H54 (cell line): ENCODE data around the gene TEDDM1.

ENCODE experiments used
- DNase-seq: peaks from one replicate; pipeline ENCODE4 v3.0.0; 2011; ENCODE audit warnings: low spot score, mixed read lengths; ENCODE audit not compliant: insufficient read length
- FAIRE-seq: peaks from 3 replicates; lab custom pipeline; 2011; peaks lifted over from hg19 to GRCh38; lab: Jason Lieb, UNC
- POLR2A ChIP-seq: IDR thresholded peaks from 2 replicates; pipeline ENCODE4 v1.6.1; 2011; ENCODE audit warnings: low read depth, mild to moderate bottlenecking, low read length

The TEDDM1 gene

DNA sequence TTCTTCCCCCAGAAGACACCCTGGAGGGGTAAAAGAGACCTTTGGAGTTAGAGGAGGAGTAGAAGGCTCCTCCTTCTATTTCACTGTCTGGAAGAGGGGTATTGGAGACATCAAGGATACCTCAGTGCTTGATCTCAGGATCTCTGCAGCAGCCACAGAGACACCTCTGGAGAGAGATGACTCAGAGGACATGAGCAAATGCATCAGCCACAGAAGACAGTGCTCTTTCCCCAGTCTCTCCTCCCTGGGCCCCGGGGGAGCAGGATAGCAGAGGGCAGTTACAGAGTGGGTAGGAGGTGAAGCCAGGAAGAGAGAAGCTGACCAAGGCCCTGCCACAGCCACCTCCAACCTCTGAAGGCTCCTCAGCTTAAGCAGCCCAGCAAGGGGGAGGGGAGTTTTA, 15.3 kb upstream of the TEDDM1 start:
- no peak for DNase-seq
- no peak for FAIRE-seq
- no peak for TF ChIP-seq POLR2A

DNA sequence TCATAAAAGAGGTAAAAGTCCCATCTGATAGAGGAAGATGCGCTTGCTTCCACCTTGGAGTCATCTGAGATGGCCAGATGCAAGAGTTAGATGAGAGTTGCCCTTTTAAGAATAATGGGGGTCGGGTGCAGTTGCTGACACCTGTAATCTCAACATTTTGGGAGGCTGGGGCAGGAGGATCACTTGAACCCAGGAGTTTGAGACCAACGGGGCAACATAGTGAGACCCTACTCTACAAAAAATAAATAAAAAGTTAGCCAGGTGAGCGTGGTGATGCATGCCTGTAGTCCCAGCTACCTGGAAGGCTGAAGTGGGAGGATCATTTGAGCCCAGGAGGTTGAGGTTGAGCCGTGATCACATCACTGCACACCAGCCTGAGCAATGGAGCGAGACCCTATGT, 13.5 kb upstream of the TEDDM1 start:
- no peak for TF ChIP-seq POLR2A
- DNase-seq = no peak
- no peak for FAIRE-seq

- no peak for FAIRE-seq
- TF ChIP-seq POLR2A = no peak
- no peak for DNase-seq
Observed at GRCh38 chr1:182413486-182413885, 13.0 kb upstream of the TEDDM1 start.

DNA sequence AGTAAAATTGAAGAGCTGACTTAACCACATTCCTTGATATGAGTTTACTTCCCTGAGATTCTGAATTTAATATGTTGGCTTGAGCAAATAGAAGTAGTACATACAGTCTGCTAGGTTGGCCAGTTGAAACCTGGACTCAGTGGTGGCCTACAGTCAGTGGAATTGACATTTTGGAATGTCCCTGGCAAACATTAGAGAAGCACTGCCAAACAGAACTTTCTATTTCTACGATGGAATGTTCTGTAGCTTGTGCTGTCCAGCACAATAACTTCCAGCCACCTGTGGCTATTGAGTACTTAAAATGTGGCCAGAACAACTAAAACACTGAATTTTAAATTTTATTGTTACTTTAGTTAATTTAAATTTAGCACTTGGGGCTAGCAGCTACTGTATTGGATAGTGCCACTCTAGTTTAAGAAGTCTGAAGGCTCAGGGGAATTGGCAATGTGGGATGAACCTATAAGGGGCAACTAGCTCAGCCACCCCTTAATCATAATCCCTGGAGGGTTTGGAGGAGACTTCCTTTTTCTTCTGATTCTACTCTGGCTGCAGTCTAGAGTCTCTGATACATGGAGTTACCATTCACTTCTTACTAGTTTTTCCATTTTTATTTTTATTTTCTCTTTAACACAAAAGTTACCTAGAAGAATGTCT, 10.3 kb upstream of the TEDDM1 start:
- FAIRE-seq (no peak), DNase-seq (no peak)
- TF ChIP-seq POLR2A = no peak

- no peak for FAIRE-seq
- no peak for TF ChIP-seq POLR2A
- no peak for DNase-seq
Observed at GRCh38 chr1:182410138-182410537, 9.7 kb upstream of the TEDDM1 start.

- no peak for TF ChIP-seq POLR2A
- DNase-seq (no peak), FAIRE-seq (no peak)
Observed at GRCh38 chr1:182408435-182409075, 8.1 kb upstream of the TEDDM1 start.

DNA sequence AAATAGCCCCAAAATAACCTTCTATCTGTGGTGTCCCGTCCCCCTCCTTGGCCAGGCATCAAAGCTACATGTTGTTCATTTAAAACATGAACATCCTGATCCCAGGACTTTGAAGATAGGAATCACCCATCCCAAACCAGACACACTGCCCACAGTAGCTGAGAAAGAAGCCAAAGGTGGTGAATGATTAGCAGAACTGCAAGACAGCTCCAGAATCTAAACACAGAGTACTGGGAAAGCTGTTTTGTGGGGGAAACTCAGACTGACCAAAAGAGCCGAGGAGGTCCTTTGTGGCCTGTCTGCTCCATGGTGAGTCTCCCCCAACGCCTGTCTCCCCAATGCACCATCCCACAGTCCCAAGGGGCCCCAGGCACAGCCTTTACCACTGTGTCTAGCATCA, 7.3 kb upstream of the TEDDM1 start:
- FAIRE-seq (no peak), DNase-seq (no peak)

DNA sequence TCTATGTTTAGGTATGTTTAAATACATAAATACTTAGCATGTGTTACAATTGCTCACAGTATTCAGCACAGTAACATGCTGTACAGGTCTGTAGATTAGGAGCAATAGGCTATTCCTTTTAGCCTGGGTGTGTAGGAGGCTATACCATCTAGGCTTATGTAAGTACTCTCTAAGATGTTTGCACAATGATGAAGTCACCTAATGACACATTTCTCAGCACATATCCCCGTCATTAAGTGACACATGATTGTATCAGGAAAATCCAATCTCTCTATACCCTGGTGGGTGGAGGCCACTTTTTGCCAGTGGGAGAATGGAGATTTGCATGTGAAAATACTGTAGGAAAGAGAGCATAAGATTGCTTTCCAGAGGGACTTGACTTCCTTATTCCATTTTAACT, 5.5 kb upstream of the TEDDM1 start:
- DNase-seq (no peak), FAIRE-seq (no peak)
- TF ChIP-seq POLR2A = no peak

More for the DNA sequence above, 7.3 kb upstream of the TEDDM1 start:
- TF ChIP-seq POLR2A = no peak

DNA sequence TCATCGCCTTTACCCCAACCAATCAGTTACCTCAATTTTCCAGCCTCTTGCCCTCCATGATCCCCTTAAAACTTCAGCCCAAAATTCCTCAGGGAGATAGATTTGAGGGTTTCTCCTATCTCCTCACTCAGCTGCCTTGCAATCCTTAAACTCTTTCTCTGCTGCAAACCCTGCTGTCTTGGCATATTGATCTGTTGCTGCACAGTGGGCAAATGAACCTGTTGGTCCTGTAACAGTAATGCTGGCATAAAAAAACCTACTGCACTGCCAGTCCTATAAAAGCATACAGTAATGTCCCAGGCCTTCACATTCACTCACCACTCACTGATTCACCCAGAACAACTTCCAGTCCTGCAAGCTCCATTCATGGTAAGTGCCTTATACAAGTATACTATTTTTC, 5.1 kb upstream of the TEDDM1 start:
- TF ChIP-seq POLR2A = no peak
- FAIRE-seq (no peak), DNase-seq (no peak)

GRCh38 chr1:182404781-182405180, 4.3 kb upstream of the TEDDM1 start:
- DNase-seq (no peak), FAIRE-seq (no peak)
- no peak for TF ChIP-seq POLR2A

DNA sequence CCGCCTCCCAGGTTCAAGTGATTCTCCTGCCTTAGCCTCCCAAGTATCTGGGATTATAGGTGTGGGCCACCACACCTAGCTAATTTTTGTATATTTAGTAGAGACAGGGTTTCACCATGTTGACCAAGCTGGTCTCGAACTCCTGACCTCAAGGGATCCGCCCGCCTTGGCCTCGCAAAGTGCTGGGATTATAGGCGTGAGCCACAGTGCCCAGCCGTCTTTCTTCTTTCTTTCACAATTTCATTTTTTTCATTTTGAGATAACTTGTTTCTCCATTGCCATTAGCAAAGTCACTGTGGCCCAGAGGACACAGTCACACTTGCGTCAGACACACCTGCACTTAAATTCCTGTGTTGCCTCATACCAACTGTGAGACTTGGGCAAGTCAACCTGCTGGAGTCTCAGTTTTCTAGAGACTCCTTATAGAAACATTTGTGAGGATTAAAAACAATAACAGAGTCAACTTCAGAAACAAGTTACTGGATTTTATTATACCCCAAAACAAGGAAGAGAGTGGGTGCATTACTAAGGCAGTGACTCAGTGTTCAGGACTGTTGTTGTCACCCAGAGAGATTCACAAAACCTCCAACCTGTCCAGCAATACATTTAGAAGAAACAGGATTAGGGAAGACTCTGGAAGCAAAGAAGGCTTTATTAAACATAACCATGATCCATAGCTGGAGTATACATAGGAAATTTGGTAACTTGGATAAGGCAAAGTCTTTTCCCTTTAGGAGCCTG, 2.6 kb downstream of the TEDDM1 start:
- TF ChIP-seq POLR2A = no peak
- no peak for FAIRE-seq
- DNase-seq = no peak

DNA sequence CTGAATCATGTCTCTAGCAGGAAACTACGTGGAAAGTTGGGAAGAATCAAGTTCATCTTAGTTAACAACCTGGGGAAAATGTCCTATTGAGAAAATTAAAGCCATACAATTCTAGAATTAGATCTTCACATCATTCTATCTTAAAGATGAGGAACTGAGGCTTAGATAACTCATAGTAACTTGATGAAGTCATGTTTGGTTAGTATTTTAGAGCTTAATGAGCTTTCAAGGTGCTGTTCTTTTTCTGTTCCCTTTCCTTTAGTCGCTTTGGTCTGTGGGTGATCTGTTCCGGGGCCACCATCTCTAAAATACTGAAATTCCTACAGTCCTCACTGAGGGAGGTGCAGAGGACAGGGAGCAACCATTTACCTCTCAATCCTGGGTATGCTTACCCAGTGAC, 4.6 kb downstream of the TEDDM1 start:
- FAIRE-seq (no peak), DNase-seq (no peak)
- no peak for TF ChIP-seq POLR2A

- no peak for TF ChIP-seq POLR2A
- DNase-seq (no peak), FAIRE-seq (no peak)
Observed at GRCh38 chr1:182394055-182394775, 6.3 kb downstream of the TEDDM1 start.

- FAIRE-seq (no peak), DNase-seq (no peak)
- TF ChIP-seq POLR2A = no peak
Observed at GRCh38 chr1:182392050-182393028, 8.1 kb downstream of the TEDDM1 start.
